ENCODE measurements around the gene STK32B. TPM values are rescaled to one million over a fixed set of nuclear protein-coding genes. Genes with fewer than 3 reads are reported as not detected.

The STK32B gene
- total RNA-seq, 1 donor from 2014 or later, result not detected

DNA sequence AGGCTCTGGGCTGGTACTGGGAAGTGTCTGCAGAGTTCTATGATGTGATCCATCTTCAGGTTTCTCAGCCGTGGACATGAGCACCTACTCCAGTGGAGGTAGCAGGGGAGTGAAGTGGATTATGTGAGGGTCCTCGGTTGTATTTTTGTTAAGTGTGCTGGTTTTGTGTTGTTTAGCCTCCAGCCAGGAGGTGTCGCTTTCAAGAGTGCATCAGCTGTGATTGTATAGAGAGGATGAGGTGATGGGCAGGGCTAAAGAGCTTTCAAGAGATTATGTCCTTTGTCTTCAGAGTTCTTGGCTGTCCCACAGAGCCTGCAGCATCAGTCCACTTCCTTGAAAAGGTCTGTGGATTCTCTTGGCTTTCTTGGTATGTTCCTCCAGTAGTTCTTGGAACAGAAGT is 256.6 kb downstream of the STK32B start:
- TF ChIP-seq, protein P1, sequence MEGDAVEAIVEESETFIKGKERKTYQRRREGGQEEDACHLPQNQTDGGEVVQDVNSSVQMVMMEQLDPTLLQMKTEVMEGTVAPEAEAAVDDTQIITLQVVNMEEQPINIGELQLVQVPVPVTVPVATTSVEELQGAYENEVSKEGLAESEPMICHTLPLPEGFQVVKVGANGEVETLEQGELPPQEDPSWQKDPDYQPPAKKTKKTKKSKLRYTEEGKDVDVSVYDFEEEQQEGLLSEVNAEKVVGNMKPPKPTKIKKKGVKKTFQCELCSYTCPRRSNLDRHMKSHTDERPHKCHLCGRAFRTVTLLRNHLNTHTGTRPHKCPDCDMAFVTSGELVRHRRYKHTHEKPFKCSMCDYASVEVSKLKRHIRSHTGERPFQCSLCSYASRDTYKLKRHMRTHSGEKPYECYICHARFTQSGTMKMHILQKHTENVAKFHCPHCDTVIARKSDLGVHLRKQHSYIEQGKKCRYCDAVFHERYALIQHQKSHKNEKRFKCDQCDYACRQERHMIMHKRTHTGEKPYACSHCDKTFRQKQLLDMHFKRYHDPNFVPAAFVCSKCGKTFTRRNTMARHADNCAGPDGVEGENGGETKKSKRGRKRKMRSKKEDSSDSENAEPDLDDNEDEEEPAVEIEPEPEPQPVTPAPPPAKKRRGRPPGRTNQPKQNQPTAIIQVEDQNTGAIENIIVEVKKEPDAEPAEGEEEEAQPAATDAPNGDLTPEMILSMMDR (IDR thresholded peaks at IDR 0.05), result no peak
- no peak overlapping the region for H3K4me3 Mint-ChIP-seq
- H3K36me3 Mint-ChIP-seq (ENCODE audit: low read depth), result no peaks in the 10 kb centered on the region
- H3K4me1 Mint-ChIP-seq, result no peaks in the 10 kb centered on the region
- intact Hi-C loops (cut with micrococcal nuclease), result no loop called here
- ChIA-PET POLR2A (no interaction called here), CTCF (no interaction called here)
- H3K9me3 Mint-ChIP-seq, result peaks cover 11% of the 10 kb centered on the region
- ATAC-seq (ENCODE audit: low read depth), result no peak
- peaks cover 2% of the 10 kb centered on the region for H3K27me3 Mint-ChIP-seq
- no peak overlapping the region for H3K27ac Mint-ChIP-seq
- DNase-seq, result no peak

DNA sequence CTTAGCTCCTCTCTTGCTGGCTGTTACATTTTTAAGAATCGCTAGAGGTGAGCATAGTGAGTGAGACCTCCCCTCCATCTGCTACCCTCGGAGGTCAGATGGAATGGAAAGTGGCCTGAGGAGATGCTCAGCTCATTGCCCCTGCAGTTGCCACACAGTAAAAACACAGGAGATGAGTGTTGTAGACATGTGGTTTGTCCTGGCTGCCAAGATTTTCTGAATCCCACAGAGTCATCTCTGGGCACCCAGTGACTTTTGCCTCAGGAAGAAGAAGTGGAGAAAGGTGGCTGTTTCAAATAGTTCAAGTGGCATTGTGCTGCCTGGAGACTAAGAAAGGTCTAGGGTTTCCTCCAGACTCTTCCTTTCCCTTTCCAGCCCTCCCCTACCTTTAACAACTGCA is 271.0 kb downstream of the STK32B start:
- POLR2A ChIA-PET, result no interaction called here
- Mint-ChIP-seq H3K27ac (no peak overlapping the region), H3K27me3 (no peaks in the 10 kb centered on the region), H3K9me3 (peaks cover 3% of the 10 kb centered on the region), H3K4me3 (no peak overlapping the region), H3K4me1 (no peaks in the 10 kb centered on the region), H3K36me3 (ENCODE audit: low read depth) (no peaks in the 10 kb centered on the region)
- CTCF ChIA-PET, result no interaction called here
- DNase-seq (no peak), ATAC-seq (ENCODE audit: low read depth) (no peak)
- TF ChIP-seq, protein P1 (IDR thresholded peaks at IDR 0.05), result no peak
- intact Hi-C loops (cut with micrococcal nuclease), result no loop called here

DNA sequence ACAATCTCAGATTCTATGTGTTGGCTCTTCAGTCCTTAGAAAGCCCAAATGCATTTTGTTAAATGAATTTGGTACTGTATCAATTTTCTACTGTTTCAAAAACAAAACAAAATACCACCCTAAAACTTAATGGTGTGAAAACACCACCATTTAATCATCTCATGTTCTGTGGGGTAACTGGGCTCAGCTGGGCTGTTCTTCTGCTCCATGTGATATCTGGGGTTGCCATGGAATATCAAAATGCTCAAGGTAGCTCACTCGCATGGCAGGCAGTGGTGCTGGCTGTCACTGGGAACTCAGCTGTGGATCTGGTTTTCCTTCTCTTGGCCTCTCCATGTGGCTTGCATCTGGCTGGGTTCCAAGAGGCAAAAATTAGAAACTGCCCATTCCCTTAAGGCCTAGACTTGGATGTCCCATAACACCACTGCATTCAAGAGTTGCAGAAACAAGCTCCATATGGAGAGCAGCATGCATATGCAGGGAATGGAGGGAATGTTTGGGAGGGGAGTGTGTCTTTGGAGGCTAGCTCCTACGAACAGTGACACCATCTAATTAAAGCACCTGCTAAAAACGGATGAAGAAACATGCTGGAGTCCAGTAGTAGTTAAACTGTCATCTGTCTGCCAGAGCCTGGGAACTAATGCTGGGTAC is 279.2 kb downstream of the STK32B start:
- no peaks in the 10 kb centered on the region for H3K27me3 Mint-ChIP-seq
- H3K9me3 Mint-ChIP-seq, result no peaks in the 10 kb centered on the region
- no peaks in the 10 kb centered on the region for H3K36me3 Mint-ChIP-seq (ENCODE audit: low read depth)
- no peak overlapping the region for H3K4me3 Mint-ChIP-seq
- DNase-seq (no peak), ATAC-seq (ENCODE audit: low read depth) (no peak)
- intact Hi-C loops (cut with micrococcal nuclease), result no loop called here
- ChIA-PET POLR2A (no interaction called here), CTCF (no interaction called here)
- TF ChIP-seq, protein P1 (IDR thresholded peaks at IDR 0.05), result no peak
- no peaks in the 10 kb centered on the region for H3K4me1 Mint-ChIP-seq
- no peak overlapping the region for H3K27ac Mint-ChIP-seq

DNA sequence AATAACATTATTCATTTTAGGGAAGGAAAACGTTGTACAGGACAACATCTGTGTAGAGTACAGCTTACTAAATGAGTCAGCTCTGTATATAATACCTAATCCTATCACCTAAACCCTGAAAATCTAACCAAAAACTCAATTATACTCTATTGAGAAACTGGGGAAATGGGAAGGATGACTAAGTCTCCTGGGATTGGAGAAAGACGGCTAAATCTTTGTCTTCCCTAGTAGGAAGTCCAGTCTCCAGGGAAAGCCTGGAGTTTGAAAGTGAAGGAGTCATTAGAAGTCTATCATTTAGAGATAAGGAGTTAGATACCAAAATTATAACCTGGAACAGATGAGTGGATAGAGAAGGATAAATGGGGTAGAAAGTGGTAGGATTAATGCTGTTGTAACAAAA is 286.5 kb downstream of the STK32B start:
- Mint-ChIP-seq H3K4me3 (no peak overlapping the region), H3K27me3 (no peaks in the 10 kb centered on the region), H3K4me1 (peaks cover 2% of the 10 kb centered on the region), H3K27ac (no peak overlapping the region), H3K36me3 (ENCODE audit: low read depth) (no peaks in the 10 kb centered on the region), H3K9me3 (no peaks in the 10 kb centered on the region)
- TF ChIP-seq, protein P1 (IDR thresholded peaks at IDR 0.05), result no peak
- CTCF ChIA-PET, result no interaction called here
- no peak for DNase-seq
- POLR2A ChIA-PET, result no interaction called here
- no peak for ATAC-seq (ENCODE audit: low read depth)
- intact Hi-C loops (cut with micrococcal nuclease), result no loop called here

DNA sequence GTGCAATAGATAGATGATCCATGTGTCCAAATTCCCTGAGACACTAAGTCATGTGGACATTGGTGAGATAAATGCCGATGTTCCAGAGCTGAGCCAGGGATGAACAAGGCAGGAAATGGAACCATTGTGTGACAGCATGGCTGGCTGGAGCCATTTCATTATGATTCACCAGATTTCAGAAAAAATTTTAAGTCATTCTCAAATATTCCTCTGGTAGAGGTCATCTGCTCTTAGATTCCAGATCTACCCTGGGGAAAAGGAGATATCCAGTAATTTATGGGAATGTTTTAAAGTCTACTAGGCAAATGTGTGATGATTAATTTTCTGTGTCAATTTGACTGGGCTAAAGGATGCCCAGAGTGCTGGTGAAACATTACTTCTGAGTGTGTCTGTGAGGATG is 287.3 kb downstream of the STK32B start:
- Mint-ChIP-seq H3K4me1 (peaks cover 2% of the 10 kb centered on the region), H3K36me3 (ENCODE audit: low read depth) (no peaks in the 10 kb centered on the region), H3K4me3 (no peak overlapping the region), H3K27me3 (no peaks in the 10 kb centered on the region), H3K27ac (no peak overlapping the region), H3K9me3 (no peaks in the 10 kb centered on the region)
- intact Hi-C loops (cut with micrococcal nuclease), result no loop called here
- POLR2A ChIA-PET, result no interaction called here
- DNase-seq (no peak), ATAC-seq (ENCODE audit: low read depth) (no peak)
- CTCF ChIA-PET, result no interaction called here
- TF ChIP-seq, protein P1 (IDR thresholded peaks at IDR 0.05), result no peak

All from activated B cell treated with CpG ODN at 0.5 μM for 24 hours (primary cell).